Mucosa of descending colon (tissue), 3 donors: ENCODE data around the gene UGT1A3. TPM values are rescaled to one million over a fixed set of nuclear protein-coding genes. Genes with fewer than 3 reads are reported as not detected.

ENCODE experiments used
- ATAC-seq: fragments of 200-7000 bp; cut with Tn5 transposase; one replicate; pipeline ENCODE4 v1.9.1; 2020; ENCODE audit warnings: mild to moderate bottlenecking, moderate library complexity
- DNase-seq, 3 donors: peaks; one replicate each; pipeline ENCODE4 v3.0.0-alpha.2; 2020
- H3K36me3 ChIP-seq: fragments of 200-600 bp; one replicate; pipeline ENCODE4 v1.8.0; 2021; ENCODE audit warnings: low read depth, mild to moderate bottlenecking
- H3K4me1 ChIP-seq: fragments of 200-600 bp; one replicate; pipeline ENCODE4 v1.8.0; 2021; ENCODE audit warnings: low read depth, mild to moderate bottlenecking
- H3K4me3 ChIP-seq: fragments of 200-600 bp; one replicate; pipeline ENCODE4 v1.8.0; 2021; ENCODE audit warnings: mild to moderate bottlenecking
- H3K9me3 ChIP-seq: fragments of 200-600 bp; one replicate; pipeline ENCODE4 v1.8.0; 2021; ENCODE audit warnings: mild to moderate bottlenecking
- CTCF ChIP-seq: fragments of 200-600 bp; IDR thresholded peaks from one replicate; pipeline ENCODE4 v1.8.0; 2022; ENCODE audit warnings: antibody characterized with exemption, mild to moderate bottlenecking
- intact Hi-C, 2 donors: fragments of 100-400 bp; cut with DNase I in 1 of 2; cut with micrococcal nuclease in 1 of 2; formaldehyde crosslinking; loops; one replicate each; pipeline versions ENCODE4 v1.11.0 to v1.11.1; 2022; cut with DNase I, micrococcal nuclease
- total RNA-seq, 3 donors: library from RNA; stranded (reverse); fragmentation: NEBNext Ultra II Directional in 2 of 3; extraction: Animal tissue kit (Norgen Biotek cat#: 25700) in 2 of 3; gene quantifications; one replicate each; pipeline versions ENCODE4 v1.2.1 to v1.2.4, GENCODE V29; 2021 to 2023
- donor health status: DM: no; HTN: no; CAD: no; lungs with moderate emphysema.
- donor health status: DM: no; HTN: no; CAD: no.
- donor health status: DM: no; HTN: yes; CAD: no.

UGT1A3 gene
- total RNA-seq, 3 donors from 2014 or later: 2.6 to 4.7 (median 2.7) TPM

- intact Hi-C loops: no loop called here
- Histone ChIP-seq H3K4me1 (no peaks in the 10 kb centered on the region), H3K4me3 (no peak overlapping the region), H3K9me3 (no peaks in the 10 kb centered on the region), H3K36me3 (no peaks in the 10 kb centered on the region)
- TF ChIP-seq CTCF: no peak
- ATAC-seq (no peak), DNase-seq (no peak)
Observed at GRCh38 chr2:233708942-233709341, 19.9 kb upstream of the UGT1A3 start.

GRCh38 chr2:233711312-233712008, 17.4 kb upstream of the UGT1A3 start:
- no peak overlapping the region for H3K4me3 ChIP-seq
- no peaks in the 10 kb centered on the region for H3K4me1 ChIP-seq
- DNase-seq (peak; percentile 76 to 90 (median 87)), ATAC-seq (peak; percentile 97)
- TF ChIP-seq CTCF: peak; percentile 85
- H3K9me3 ChIP-seq: no peaks in the 10 kb centered on the region
- H3K36me3 ChIP-seq: no peaks in the 10 kb centered on the region
- intact Hi-C loops: no loop called here

GRCh38 chr2:233712611-233713261, 16.1 kb upstream of the UGT1A3 start, which contains the start of gene UGT1A5:
UGT1A5 (plus strand) TSS chr2:233712907; CDS start chr2:233712992, 85 bp downstream.
- no peaks in the 10 kb centered on the region for H3K4me1 ChIP-seq
- intact Hi-C loops: no loop called here
- DNase-seq (no peak), ATAC-seq (no peak)
- no peak within 1 kb of the TSS for H3K4me3 ChIP-seq
- H3K36me3 ChIP-seq: no peaks in the 10 kb centered on the region
- no peaks in the 10 kb centered on the region for H3K9me3 ChIP-seq
- TF ChIP-seq CTCF: no peak

- no peaks in the 10 kb centered on the region for H3K36me3 ChIP-seq
- DNase-seq (no peak), ATAC-seq (no peak)
- no peak overlapping the region for H3K4me3 ChIP-seq
- no peak for TF ChIP-seq CTCF
- H3K4me1 ChIP-seq: no peaks in the 10 kb centered on the region
- no peaks in the 10 kb centered on the region for H3K9me3 ChIP-seq
- intact Hi-C loops: no loop called here
Observed at GRCh38 chr2:233713262-233713615, 15.6 kb upstream of the UGT1A3 start.

- no peak for DNase-seq
- intact Hi-C loops: no loop called here
- no peak for ATAC-seq
- H3K4me1 ChIP-seq: no peaks in the 10 kb centered on the region
- no peaks in the 10 kb centered on the region for H3K9me3 ChIP-seq
- no peaks in the 10 kb centered on the region for H3K36me3 ChIP-seq
- TF ChIP-seq CTCF: no peak
- H3K4me3 ChIP-seq: no peak overlapping the region
Observed at GRCh38 chr2:233714121-233714520, 14.7 kb upstream of the UGT1A3 start.
